Stimulated activated effector memory CD8-positive, alpha-beta T cell treated with anti-CD3 and anti-CD28 coated beads, Interleukin-12 subunit alpha, Interleukin-12 subunit beta, amount 100 ng/mL, for 72 hours (primary cell): ENCODE data around the gene TMEM220.

Source experiments
- ATAC-seq: fragments of 150-1000 bp; cut with Tn5 transposase; 2 replicates; pipeline ENCODE4 v1.10.0; 2021
- DNase-seq, 2 donors: peaks; one replicate each; pipeline ENCODE4 v3.0.0; 2021 to 2022; ENCODE audit warnings: low spot score in 2 of 2
- H3K27ac Mint-ChIP-seq: one replicate; pipeline ENCODE4 v1.8.0; 2022; ENCODE audit warnings: mild to moderate bottlenecking, mixed read lengths
- H3K36me3 Mint-ChIP-seq: one replicate; pipeline ENCODE4 v1.8.0; 2022; ENCODE audit warnings: mild to moderate bottlenecking, mixed read lengths
- H3K4me1 Mint-ChIP-seq: one replicate; pipeline ENCODE4 v1.8.0; 2022; ENCODE audit warnings: mixed read lengths
- H3K4me3 Mint-ChIP-seq: one replicate; pipeline ENCODE4 v1.8.0; 2022; ENCODE audit warnings: mild to moderate bottlenecking, mixed read lengths
- H3K9me3 Mint-ChIP-seq: one replicate; pipeline ENCODE4 v1.8.0; 2022; ENCODE audit warnings: mixed read lengths

TMEM220 gene

DNA sequence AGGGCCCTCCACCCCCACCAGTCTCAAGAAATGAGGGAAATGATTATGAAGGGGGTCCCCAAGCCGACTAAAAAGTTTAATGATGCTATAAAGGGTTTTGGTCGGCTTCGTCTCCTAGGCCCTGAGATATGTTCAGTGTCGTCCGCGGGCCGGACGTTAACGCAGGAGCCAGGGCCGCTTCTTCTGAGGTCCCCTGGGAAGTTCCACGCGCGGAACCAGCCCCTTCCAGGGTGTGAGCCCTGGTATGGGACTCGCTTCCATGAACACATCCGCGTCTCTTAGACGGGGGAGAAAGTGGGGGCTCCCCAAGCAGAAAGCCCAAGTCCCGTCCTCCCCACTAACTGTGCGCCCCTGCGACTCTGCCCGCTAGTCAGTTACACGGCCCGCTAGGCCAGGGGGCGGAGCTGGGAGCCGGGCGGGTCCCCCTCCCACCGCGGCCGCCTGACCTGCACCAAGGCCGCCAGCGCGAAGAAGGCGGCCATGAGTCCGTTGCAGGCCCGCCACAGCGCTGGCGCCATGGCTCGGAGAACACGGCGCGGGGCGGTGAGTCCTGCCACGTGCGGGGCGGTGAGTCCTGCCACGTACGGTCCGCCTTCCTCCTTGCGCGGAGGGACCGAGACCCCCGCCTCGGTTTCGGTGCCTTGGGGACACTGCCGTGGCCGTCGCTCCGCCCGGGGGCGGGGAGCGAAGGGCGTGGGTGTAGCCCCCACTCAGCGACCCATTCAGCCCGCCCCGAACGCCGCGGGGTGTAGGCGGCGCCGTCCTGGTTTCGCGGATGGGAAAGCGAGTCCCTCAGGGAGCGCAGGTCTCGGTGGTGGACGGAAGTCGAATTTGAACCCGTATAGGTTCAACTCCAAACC, at the start of gene TMEM220:
TSS of gene TMEM220 (minus strand) at position 690 of the 860 bp plus-strand sequence. CDS start at position 518, 172 bp downstream.
- H3K9me3 Mint-ChIP-seq: no peaks in the 10 kb centered on the region
- ATAC-seq (peak; percentile 73), DNase-seq (peak; percentile 22 to 62)
- H3K27ac Mint-ChIP-seq: peak within 1 kb of the TSS; percentile 59
- H3K4me3 Mint-ChIP-seq: peak within 1 kb of the TSS; percentile 90
- H3K36me3 Mint-ChIP-seq: no peaks in the 10 kb centered on the region
- H3K4me1 Mint-ChIP-seq: peaks cover 10% of the 10 kb centered on the region

GRCh38 chr17:10779609-10780008, 49.8 kb upstream of the TMEM220 start:
- ATAC-seq (no peak), DNase-seq (no peak)
- H3K4me1 Mint-ChIP-seq: no peaks in the 10 kb centered on the region
- H3K36me3 Mint-ChIP-seq: no peaks in the 10 kb centered on the region
- H3K27ac Mint-ChIP-seq: no peak overlapping the region
- peaks cover 9% of the 10 kb centered on the region for H3K9me3 Mint-ChIP-seq
- H3K4me3 Mint-ChIP-seq: no peak overlapping the region

GRCh38 chr17:10777890-10778289, 48.1 kb upstream of the TMEM220 start:
- no peak for DNase-seq
- Mint-ChIP-seq H3K4me3 (no peak overlapping the region), H3K27ac (no peak overlapping the region), H3K36me3 (no peaks in the 10 kb centered on the region), H3K4me1 (no peaks in the 10 kb centered on the region), H3K9me3 (peaks cover 5% of the 10 kb centered on the region)
- ATAC-seq: no peak

- no peak for ATAC-seq
- no peak for DNase-seq
- H3K4me3 Mint-ChIP-seq: no peak overlapping the region
- H3K9me3 Mint-ChIP-seq: peaks cover 3% of the 10 kb centered on the region
- H3K27ac Mint-ChIP-seq: no peak overlapping the region
- H3K36me3 Mint-ChIP-seq: no peaks in the 10 kb centered on the region
- H3K4me1 Mint-ChIP-seq: no peaks in the 10 kb centered on the region
Observed at GRCh38 chr17:10777131-10777807, 47.4 kb upstream of the TMEM220 start.

DNA sequence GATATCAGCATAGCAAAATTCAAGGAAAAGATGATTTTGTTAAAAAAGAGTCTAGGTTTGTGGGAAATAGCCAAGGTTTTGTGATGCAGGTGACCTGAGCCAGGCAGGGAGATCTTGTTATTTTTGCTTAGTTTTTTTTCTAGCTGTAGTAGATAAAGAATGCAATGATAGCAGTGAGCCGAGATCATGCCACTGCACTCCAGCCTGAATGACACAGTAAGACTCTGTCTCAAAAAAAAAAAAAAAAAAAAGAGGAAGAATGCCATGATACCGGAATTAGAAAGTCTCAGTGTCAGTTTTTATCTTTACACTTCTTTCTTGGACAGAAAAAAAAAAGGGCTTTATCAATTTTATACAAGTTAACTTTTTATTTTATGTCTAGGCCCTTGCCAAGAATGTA, 46.6 kb upstream of the TMEM220 start:
- ATAC-seq (no peak), DNase-seq (no peak)
- Mint-ChIP-seq H3K36me3 (no peaks in the 10 kb centered on the region), H3K4me1 (no peaks in the 10 kb centered on the region), H3K9me3 (peaks cover 4% of the 10 kb centered on the region), H3K4me3 (no peak overlapping the region), H3K27ac (no peak overlapping the region)

GRCh38 chr17:10775740-10776356, 46.0 kb upstream of the TMEM220 start:
- Mint-ChIP-seq H3K4me1 (no peaks in the 10 kb centered on the region), H3K27ac (no peak overlapping the region), H3K9me3 (peaks cover 5% of the 10 kb centered on the region), H3K4me3 (no peak overlapping the region), H3K36me3 (no peaks in the 10 kb centered on the region)
- ATAC-seq: no peak
- no peak for DNase-seq

DNA sequence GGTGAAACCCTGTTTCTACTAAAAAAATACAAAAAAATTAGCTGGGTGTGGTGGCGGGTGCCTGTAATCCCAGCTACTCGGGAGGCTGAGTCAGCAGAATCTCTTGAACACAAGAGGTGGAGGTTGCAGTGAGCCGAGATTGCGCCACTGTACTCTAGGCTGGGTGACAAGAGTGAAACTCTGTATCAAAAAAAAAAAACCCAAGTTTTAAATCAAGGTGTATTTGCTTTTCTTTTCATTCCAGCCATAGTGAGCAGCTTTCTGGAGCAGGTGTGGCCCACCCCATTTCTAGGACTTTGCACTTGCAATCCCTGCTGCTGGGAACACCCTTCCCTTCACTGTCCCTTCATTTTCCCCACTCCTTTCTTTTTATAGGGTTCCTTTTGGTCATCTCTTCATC, 45.2 kb upstream of the TMEM220 start:
- no peak for ATAC-seq
- H3K27ac Mint-ChIP-seq: no peak overlapping the region
- no peak for DNase-seq
- no peak overlapping the region for H3K4me3 Mint-ChIP-seq
- H3K4me1 Mint-ChIP-seq: no peaks in the 10 kb centered on the region
- peaks cover 5% of the 10 kb centered on the region for H3K9me3 Mint-ChIP-seq
- no peaks in the 10 kb centered on the region for H3K36me3 Mint-ChIP-seq

GRCh38 chr17:10773391-10773790, 43.6 kb upstream of the TMEM220 start:
- Mint-ChIP-seq H3K4me3 (no peak overlapping the region), H3K27ac (no peak overlapping the region), H3K9me3 (peaks cover 5% of the 10 kb centered on the region), H3K36me3 (no peaks in the 10 kb centered on the region), H3K4me1 (no peaks in the 10 kb centered on the region)
- DNase-seq: no peak
- no peak for ATAC-seq

DNA sequence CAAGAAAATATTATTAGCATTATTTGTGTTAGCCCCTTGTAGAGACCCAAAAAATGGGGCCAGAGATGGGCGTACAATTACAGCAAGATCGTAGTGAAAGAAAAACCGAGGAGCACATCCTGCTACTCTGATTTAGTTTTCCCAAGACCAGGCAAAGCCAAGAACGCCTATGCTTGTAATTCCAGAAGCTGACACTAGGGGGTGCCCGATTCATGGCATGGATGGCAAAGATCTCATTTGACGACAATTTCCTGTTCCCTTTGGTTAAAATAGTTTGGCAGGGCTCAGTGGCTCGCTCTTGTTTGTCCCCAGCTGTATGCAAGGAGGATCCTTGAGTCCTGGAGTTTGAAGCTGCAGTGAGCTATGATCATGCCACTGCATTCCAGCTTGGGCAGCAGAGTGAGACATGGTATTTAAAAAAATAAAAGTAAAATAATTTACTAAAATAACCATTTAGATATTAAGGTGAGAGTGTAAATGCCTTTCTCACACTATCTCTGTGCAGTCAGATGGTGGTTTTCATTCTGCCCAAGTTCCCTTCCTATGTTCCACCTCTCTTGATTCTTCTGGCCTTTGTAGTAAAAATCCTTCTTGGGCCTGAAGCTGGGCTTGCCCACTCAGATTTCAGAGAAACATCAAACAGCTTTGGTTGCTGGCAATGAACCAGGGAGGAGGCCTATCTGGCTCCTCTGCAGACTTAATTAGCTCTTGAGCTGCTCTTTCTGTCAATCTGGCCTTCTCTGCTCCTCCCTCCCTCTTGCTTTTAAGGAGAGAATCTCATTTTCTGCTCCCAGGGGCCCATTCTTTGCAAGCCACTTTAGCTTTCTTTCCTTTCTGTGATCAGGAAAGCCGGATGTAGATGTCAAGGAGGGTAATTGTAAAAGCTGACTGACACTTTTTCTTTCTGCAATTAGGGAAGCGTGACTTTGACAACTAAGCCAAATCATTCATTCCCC, 42.9 kb upstream of the TMEM220 start:
- Mint-ChIP-seq H3K4me1 (no peaks in the 10 kb centered on the region), H3K4me3 (no peak overlapping the region), H3K27ac (no peak overlapping the region), H3K36me3 (no peaks in the 10 kb centered on the region), H3K9me3 (peaks cover 5% of the 10 kb centered on the region)
- ATAC-seq (no peak), DNase-seq (peak; percentile 18 to 76)

DNA sequence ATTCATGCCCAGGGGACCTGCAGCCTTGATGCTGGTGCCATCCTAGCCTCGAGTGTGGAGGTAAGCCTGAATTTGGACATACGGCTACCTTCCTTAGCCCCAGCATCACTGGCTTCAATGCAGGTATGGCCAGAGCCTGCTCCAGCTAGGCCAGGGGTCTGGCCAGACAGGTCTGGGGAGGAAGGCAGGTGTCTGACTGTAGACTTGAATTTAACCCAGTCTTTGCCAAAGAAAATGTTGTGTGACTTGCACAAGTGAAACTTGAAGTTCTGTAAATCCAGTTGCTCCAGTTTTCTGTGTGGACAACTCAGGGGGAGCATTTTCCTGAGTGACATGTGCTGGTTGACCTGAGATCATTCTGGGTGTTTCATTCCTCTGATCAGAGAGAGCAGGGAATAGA, 41.3 kb upstream of the TMEM220 start:
- Mint-ChIP-seq H3K4me1 (no peaks in the 10 kb centered on the region), H3K4me3 (no peak overlapping the region), H3K9me3 (peaks cover 5% of the 10 kb centered on the region), H3K36me3 (no peaks in the 10 kb centered on the region), H3K27ac (no peak overlapping the region)
- no peak for DNase-seq
- ATAC-seq: no peak

DNA sequence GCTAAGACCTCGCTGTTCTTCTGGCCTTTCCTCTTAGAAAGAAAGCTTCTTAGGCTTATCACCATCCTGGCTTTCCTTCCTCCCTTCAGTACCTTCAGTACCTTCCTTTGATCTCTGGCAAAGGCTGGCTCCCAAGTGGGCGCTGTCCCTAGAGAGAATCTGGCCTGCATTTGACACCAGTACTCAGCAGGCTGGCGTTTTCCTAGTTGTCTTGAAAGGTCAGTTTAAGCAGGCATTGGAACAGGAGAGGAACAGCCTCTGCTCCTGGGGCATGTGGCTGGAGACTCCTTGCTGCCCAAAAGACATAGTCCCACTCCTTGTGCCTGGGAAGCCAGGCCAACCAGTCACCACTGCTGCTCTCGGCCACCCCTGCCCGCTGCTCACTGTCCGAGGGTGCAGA, 40.0 kb upstream of the TMEM220 start:
- ATAC-seq (no peak), DNase-seq (no peak)
- Mint-ChIP-seq H3K4me1 (no peaks in the 10 kb centered on the region), H3K9me3 (peaks cover 5% of the 10 kb centered on the region), H3K27ac (no peak overlapping the region), H3K36me3 (no peaks in the 10 kb centered on the region), H3K4me3 (no peak overlapping the region)

DNA sequence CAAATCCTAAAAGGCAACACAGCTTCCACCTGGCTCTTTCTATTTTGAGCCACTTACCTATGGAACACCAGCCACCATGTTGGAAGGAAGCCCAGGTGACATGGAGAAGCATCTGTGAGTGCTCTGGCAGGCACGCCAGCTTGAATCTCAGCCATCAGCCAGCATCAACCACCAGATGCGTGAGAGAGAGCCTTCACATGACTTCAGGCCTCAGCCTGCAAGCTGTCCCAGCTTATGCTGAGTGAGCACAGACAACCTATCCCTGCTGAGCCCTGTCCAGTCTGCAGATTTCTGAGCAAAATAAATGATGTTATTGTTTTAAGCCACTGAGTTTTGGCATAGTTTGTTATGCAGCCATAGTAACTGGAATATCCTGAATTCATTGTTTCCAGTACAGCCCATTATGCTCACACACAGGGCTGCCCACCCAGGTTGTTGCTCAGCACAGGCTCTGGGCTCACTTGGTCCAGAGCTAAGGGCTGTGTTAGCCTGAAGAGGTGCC, 39.0 kb upstream of the TMEM220 start:
- Mint-ChIP-seq H3K4me3 (no peak overlapping the region), H3K9me3 (peaks cover 5% of the 10 kb centered on the region), H3K4me1 (no peaks in the 10 kb centered on the region), H3K27ac (no peak overlapping the region), H3K36me3 (no peaks in the 10 kb centered on the region)
- peak; percentile 31 for ATAC-seq
- DNase-seq: no peak

GRCh38 chr17:10767232-10767631, 37.4 kb upstream of the TMEM220 start:
- ATAC-seq (no peak), DNase-seq (no peak)
- Mint-ChIP-seq H3K36me3 (no peaks in the 10 kb centered on the region), H3K4me3 (no peak overlapping the region), H3K4me1 (no peaks in the 10 kb centered on the region), H3K9me3 (peaks cover 5% of the 10 kb centered on the region), H3K27ac (no peak overlapping the region)

- ATAC-seq: no peak
- H3K36me3 Mint-ChIP-seq: no peaks in the 10 kb centered on the region
- no peaks in the 10 kb centered on the region for H3K9me3 Mint-ChIP-seq
- no peaks in the 10 kb centered on the region for H3K4me1 Mint-ChIP-seq
- DNase-seq: no peak
- no peak overlapping the region for H3K27ac Mint-ChIP-seq
- no peak overlapping the region for H3K4me3 Mint-ChIP-seq
Observed at GRCh38 chr17:10762037-10762436, 32.2 kb upstream of the TMEM220 start.

DNA sequence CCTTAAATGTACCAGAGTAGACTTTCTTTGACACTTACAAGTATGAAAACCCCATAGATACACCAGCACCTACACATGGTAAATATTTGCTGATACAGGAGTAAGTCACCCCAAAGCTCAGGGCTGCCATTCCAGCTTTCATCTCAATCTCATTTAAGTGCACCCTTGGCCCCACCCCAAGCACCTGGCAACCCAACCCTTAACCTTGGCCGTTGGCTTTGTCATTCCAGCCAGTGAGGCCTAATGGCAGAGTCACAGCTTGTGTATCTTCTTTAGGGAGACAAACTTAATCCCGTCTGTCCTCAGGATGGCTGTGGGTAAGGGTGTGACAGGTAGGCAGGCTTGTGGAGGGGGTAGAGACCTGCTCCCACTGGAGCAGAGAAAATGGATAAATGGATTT, 31.5 kb upstream of the TMEM220 start:
- no peaks in the 10 kb centered on the region for H3K9me3 Mint-ChIP-seq
- no peaks in the 10 kb centered on the region for H3K4me1 Mint-ChIP-seq
- H3K4me3 Mint-ChIP-seq: no peak overlapping the region
- ATAC-seq: no peak
- no peaks in the 10 kb centered on the region for H3K36me3 Mint-ChIP-seq
- no peak for DNase-seq
- no peak overlapping the region for H3K27ac Mint-ChIP-seq
